Trophoblast cell (in vitro differentiated cells and primary cell): ENCODE measurements around the gene SRI.
"Not testable (repeated sequence)": the region's sequence is repeated elsewhere in the genome, so short reads cannot be mapped to it uniquely, and the experiment has no call there.

Source experiments
- DNase-seq, 2 donors: peaks; one replicate each; pipeline ENCODE4 v3.0.0-alpha.2; 2016
- H2AFZ ChIP-seq: 2 replicates; pipeline ENCODE4 v1.6.1; 2013; ENCODE audit warnings: low read length, moderate library complexity, mild to moderate bottlenecking; ENCODE audit not compliant: insufficient read depth, poor library complexity
- H2AK5ac ChIP-seq: 2 replicates; pipeline ENCODE4 v1.6.1; 2013; ENCODE audit warnings: mild to moderate bottlenecking, low read length
- H2BK120ac ChIP-seq: 2 replicates; pipeline ENCODE4 v1.6.1; 2013; ENCODE audit warnings: low read length, mild to moderate bottlenecking, moderate library complexity; ENCODE audit not compliant: insufficient read depth, poor library complexity
- H2BK12ac ChIP-seq: 2 replicates; pipeline ENCODE4 v1.6.1; 2013; ENCODE audit warnings: mild to moderate bottlenecking, low read length, moderate library complexity
- H2BK5ac ChIP-seq: 2 replicates; pipeline ENCODE4 v1.6.1; 2013; ENCODE audit warnings: low read length, low read depth, moderate library complexity, mild to moderate bottlenecking; ENCODE audit not compliant: poor library complexity
- H3K14ac ChIP-seq: 2 replicates; pipeline ENCODE4 v1.6.1; 2013; ENCODE audit warnings: mild to moderate bottlenecking, low read length
- H3K18ac ChIP-seq: 2 replicates; pipeline ENCODE4 v1.6.1; 2013; ENCODE audit warnings: mild to moderate bottlenecking, low read length
- H3K23ac ChIP-seq: 2 replicates; pipeline ENCODE4 v1.6.1; 2013; ENCODE audit warnings: low read length
- H3K27ac ChIP-seq: 2 replicates; pipeline ENCODE4 v1.5.1; 2013; ENCODE audit warnings: low read depth, mild to moderate bottlenecking, inconsistent platforms, low read length, moderate library complexity
- H3K27me3 ChIP-seq: 2 replicates; pipeline ENCODE4 v1.6.1; 2013; ENCODE audit warnings: inconsistent platforms, mild to moderate bottlenecking, low read length, moderate library complexity; ENCODE audit not compliant: insufficient read depth
- H3K36me3 ChIP-seq, 2 experiments: 1 replicate in 1 of 2; 2 replicates in 1 of 2; pipeline ENCODE4 v1.6.1; 2013; ENCODE audit warnings: low read length in 2 of 2, mild to moderate bottlenecking in 2 of 2, moderate library complexity in 1 of 2; ENCODE audit not compliant: insufficient read depth in 2 of 2, control insufficient read depth in 1 of 2
- H3K4ac ChIP-seq: 2 replicates; pipeline ENCODE4 v1.6.1; 2013; ENCODE audit warnings: low read depth, mild to moderate bottlenecking, low read length, moderate library complexity
- H3K4me1 ChIP-seq, 2 experiments: 1 replicate in 1 of 2; 2 replicates in 1 of 2; pipeline ENCODE4 v1.6.1; 2013; ENCODE audit warnings: low read length in 2 of 2, mild to moderate bottlenecking in 2 of 2, moderate library complexity in 1 of 2; ENCODE audit not compliant: insufficient read depth in 2 of 2, control insufficient read depth in 1 of 2
- H3K4me2 ChIP-seq: 2 replicates; pipeline ENCODE4 v1.6.1; 2013; ENCODE audit warnings: inconsistent platforms, mild to moderate bottlenecking, low read length, moderate library complexity
- H3K4me3 ChIP-seq: 2 replicates; pipeline ENCODE4 v1.5.1; 2013; ENCODE audit warnings: mild to moderate bottlenecking, low read depth, low read length, inconsistent platforms
- H3K79me1 ChIP-seq: one replicate; pipeline ENCODE4 v1.6.1; 2013; ENCODE audit warnings: low read length
- H3K79me2 ChIP-seq: 2 replicates; pipeline ENCODE4 v1.6.1; 2013; ENCODE audit warnings: low read length, mild to moderate bottlenecking; ENCODE audit not compliant: control insufficient read depth, insufficient read depth, poor library complexity
- H3K9ac ChIP-seq: 2 replicates; pipeline ENCODE4 v1.6.1; 2013; ENCODE audit warnings: mild to moderate bottlenecking, low read length
- H3K9me3 ChIP-seq: 2 replicates; pipeline ENCODE4 v1.6.1; 2013; ENCODE audit warnings: low read depth, mild to moderate bottlenecking, control low read depth, inconsistent platforms, low read length; ENCODE audit not compliant: insufficient read depth
- H4K12ac ChIP-seq: 2 replicates; pipeline ENCODE4 v1.6.1; 2013; ENCODE audit warnings: low read depth, mild to moderate bottlenecking, low read length, moderate library complexity
- H4K8ac ChIP-seq: 2 replicates; pipeline ENCODE4 v1.6.1; 2013; ENCODE audit warnings: low read depth, mild to moderate bottlenecking, low read length, moderate library complexity
- H4K91ac ChIP-seq: one replicate; pipeline ENCODE4 v1.6.1; 2013; ENCODE audit warnings: low read depth, mild to moderate bottlenecking, low read length, moderate library complexity
- WGBS: extraction: QIAGEN DNeasy Blood & Tissue Kit; methylation state at CpG from one replicate; pipeline ENCODE4 v1.1.7; 2013; ENCODE audit warnings: missing lambda C conversion rate; ENCODE audit not compliant: insufficient read length, insufficient coverage; ENCODE audit errors: extremely low coverage; 5-methylcytosine and 5-hydroxymethylcytosine counted together

SRI gene

GRCh38 chr7:88167223-88167622 is 52.6 kb downstream of the SRI start:
- H3K14ac ChIP-seq, result no peak overlapping the region
- no peak overlapping the region for H2BK120ac ChIP-seq
- no CpG with 5 or more reads among the region's 2 CpGs for WGBS
- no peak overlapping the region for H2AK5ac ChIP-seq
- H3K4me2 ChIP-seq, result no peak overlapping the region
- no peak overlapping the region for H2AFZ ChIP-seq
- no peak overlapping the region for H4K8ac ChIP-seq
- no peak overlapping the region for H3K23ac ChIP-seq
- no peaks in the 10 kb centered on the region for H3K4me1 ChIP-seq
- H3K79me2 ChIP-seq, result no peaks in the 10 kb centered on the region
- H2BK12ac ChIP-seq, result no peak overlapping the region
- no peak overlapping the region for H3K9ac ChIP-seq
- H3K9me3 ChIP-seq, result no peaks in the 10 kb centered on the region
- H3K36me3 ChIP-seq, result no peaks in the 10 kb centered on the region
- H3K79me1 ChIP-seq, result no peaks in the 10 kb centered on the region
- H3K4ac ChIP-seq, result no peak overlapping the region
- H4K12ac ChIP-seq, result no peak overlapping the region
- DNase-seq, result no peak
- no peak overlapping the region for H3K18ac ChIP-seq
- no peak overlapping the region for H3K4me3 ChIP-seq
- no peaks in the 10 kb centered on the region for H3K27me3 ChIP-seq
- no peak overlapping the region for H3K27ac ChIP-seq
- no peak overlapping the region for H2BK5ac ChIP-seq
- H4K91ac ChIP-seq, result no peak overlapping the region

DNA sequence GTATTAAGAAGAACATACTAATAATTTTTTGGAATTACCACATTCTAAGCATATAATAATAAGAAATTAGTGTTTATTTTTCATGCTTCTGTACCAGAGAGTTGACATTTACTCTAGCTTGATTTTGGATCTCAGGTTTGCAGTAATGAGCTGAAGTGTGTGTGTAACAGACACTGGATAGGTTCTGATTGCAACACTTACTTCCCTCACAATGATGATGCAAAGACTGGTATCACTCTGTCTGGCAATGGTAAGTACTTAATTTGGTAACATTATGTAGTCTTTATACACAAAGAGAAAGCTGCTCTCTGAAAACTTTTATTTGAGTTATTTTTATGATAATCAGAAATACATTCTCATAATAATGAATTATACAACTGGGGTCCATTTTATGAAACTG is 54.1 kb downstream of the SRI start:
- H4K91ac ChIP-seq, result no peak overlapping the region
- no peak overlapping the region for H3K4me2 ChIP-seq
- no peak overlapping the region for H2BK120ac ChIP-seq
- H3K18ac ChIP-seq, result no peak overlapping the region
- H3K14ac ChIP-seq, result no peak overlapping the region
- no peak overlapping the region for H3K4ac ChIP-seq
- no peak overlapping the region for H2AFZ ChIP-seq
- H2BK5ac ChIP-seq, result no peak overlapping the region
- H3K79me1 ChIP-seq, result no peaks in the 10 kb centered on the region
- H3K27me3 ChIP-seq, result no peaks in the 10 kb centered on the region
- H3K4me3 ChIP-seq, result no peak overlapping the region
- H3K36me3 ChIP-seq, result no peaks in the 10 kb centered on the region
- H3K79me2 ChIP-seq, result no peaks in the 10 kb centered on the region
- H3K27ac ChIP-seq, result no peak overlapping the region
- H2BK12ac ChIP-seq, result no peak overlapping the region
- no peak overlapping the region for H3K9ac ChIP-seq
- no peak for DNase-seq
- H3K9me3 ChIP-seq, result no peaks in the 10 kb centered on the region
- no peak overlapping the region for H2AK5ac ChIP-seq
- no peak overlapping the region for H3K23ac ChIP-seq
- no peak overlapping the region for H4K8ac ChIP-seq
- H4K12ac ChIP-seq, result no peak overlapping the region
- no peaks in the 10 kb centered on the region for H3K4me1 ChIP-seq

- H3K79me1 ChIP-seq, H3K9ac ChIP-seq, H3K27ac ChIP-seq, H2BK120ac ChIP-seq, H3K9me3 ChIP-seq, H4K8ac ChIP-seq, H3K36me3 ChIP-seq, H3K14ac ChIP-seq, H2BK12ac ChIP-seq, H3K4me1 ChIP-seq, H4K12ac ChIP-seq, H3K4ac ChIP-seq, H2BK5ac ChIP-seq, H2AFZ ChIP-seq, H4K91ac ChIP-seq, H2AK5ac ChIP-seq, H3K79me2 ChIP-seq, H3K18ac ChIP-seq, H3K4me3 ChIP-seq, H3K27me3 ChIP-seq, H3K23ac ChIP-seq, H3K4me2 ChIP-seq: not testable (repeated sequence)
- WGBS, result no CpG with 5 or more reads among the region's 2 CpGs
- DNase-seq, result peak in 1 of 2 donors; percentile 27
Measured at GRCh38 chr7:88159741-88160140, 60.1 kb downstream of the SRI start.

GRCh38 chr7:88156356-88156755 is 63.5 kb downstream of the SRI start:
- Histone ChIP-seq H3K14ac (no peak overlapping the region), H2AK5ac (no peak overlapping the region), H3K79me2 (no peaks in the 10 kb centered on the region), H3K79me1 (no peaks in the 10 kb centered on the region), H3K9ac (no peak overlapping the region), H3K36me3 (no peaks in the 10 kb centered on the region), H4K8ac (no peak overlapping the region), H2BK5ac (no peak overlapping the region), H3K4me1 (no peaks in the 10 kb centered on the region), H3K27me3 (no peaks in the 10 kb centered on the region), H2AFZ (no peak overlapping the region), H4K91ac (no peak overlapping the region), H3K4ac (no peak overlapping the region), H3K9me3 (peaks cover 1% of the 10 kb centered on the region), H3K27ac (no peak overlapping the region), H3K4me3 (no peak overlapping the region), H3K18ac (no peak overlapping the region), H3K4me2 (no peak overlapping the region), H4K12ac (no peak overlapping the region), H2BK12ac (no peak overlapping the region), H3K23ac (no peak overlapping the region), H2BK120ac (no peak overlapping the region)
- WGBS, result no CpG with 5 or more reads among the region's 1 CpG
- DNase-seq, result no peak

GRCh38 chr7:88155756-88156155 is 64.1 kb downstream of the SRI start:
- Histone ChIP-seq H2BK5ac (no peak overlapping the region), H2AFZ (no peak overlapping the region), H3K23ac (no peak overlapping the region), H2AK5ac (no peak overlapping the region), H3K36me3 (no peaks in the 10 kb centered on the region), H3K4ac (no peak overlapping the region), H3K4me3 (no peak overlapping the region), H3K9ac (no peak overlapping the region), H2BK120ac (no peak overlapping the region), H4K8ac (no peak overlapping the region), H3K18ac (no peak overlapping the region), H3K9me3 (peaks cover 2% of the 10 kb centered on the region), H2BK12ac (no peak overlapping the region), H3K79me2 (no peaks in the 10 kb centered on the region), H4K12ac (no peak overlapping the region), H3K4me2 (no peak overlapping the region), H3K14ac (no peak overlapping the region), H3K4me1 (no peaks in the 10 kb centered on the region), H3K27ac (no peak overlapping the region), H3K79me1 (no peaks in the 10 kb centered on the region), H3K27me3 (no peaks in the 10 kb centered on the region), H4K91ac (no peak overlapping the region)
- WGBS, result 100% methylated on average over 1 of the region's 4 CpGs
- DNase-seq, result no peak
